ENCODE measurements around the gene YIF1A.
"Not testable (repeated sequence)": the region's sequence is repeated elsewhere in the genome, so short reads cannot be mapped to it uniquely, and the experiment has no call there.

YIF1A gene

GRCh38 chr11:66325263-66325671, 36.3 kb upstream of the YIF1A start:
- DNase-seq: no peak

- no peak for DNase-seq
Observed at GRCh38 chr11:66324664-66325063, 35.7 kb upstream of the YIF1A start.

- DNase-seq: no peak
Observed at GRCh38 chr11:66323684-66324083, 34.7 kb upstream of the YIF1A start.

- no peak for DNase-seq
Observed at GRCh38 chr11:66322732-66323427, 33.9 kb upstream of the YIF1A start.

GRCh38 chr11:66321606-66322005, 32.7 kb upstream of the YIF1A start:
- DNase-seq: no peak

- DNase-seq: not testable (repeated sequence)
Observed at GRCh38 chr11:66320748-66321147, 31.8 kb upstream of the YIF1A start.

- not testable (repeated sequence) for DNase-seq
Observed at GRCh38 chr11:66320289-66320688, 31.3 kb upstream of the YIF1A start.

- DNase-seq: no peak
Observed at GRCh38 chr11:66318600-66318970, 29.6 kb upstream of the YIF1A start.

- peak; percentile 33 for DNase-seq
Observed at GRCh38 chr11:66317723-66318599, 29.0 kb upstream of the YIF1A start.

GRCh38 chr11:66317322-66317722, 28.4 kb upstream of the YIF1A start:
- no peak for DNase-seq

GRCh38 chr11:66316849-66317251, 27.9 kb upstream of the YIF1A start, which contains the start of gene CD248:
CD248 (minus strand) TSS chr11:66317044; CDS start chr11:66317027, 17 bp downstream.
- no peak for DNase-seq

GRCh38 chr11:66315921-66316811, 27.2 kb upstream of the YIF1A start:
- DNase-seq: no peak

GRCh38 chr11:66315498-66315885, 26.5 kb upstream of the YIF1A start:
- no peak for DNase-seq

- DNase-seq: no peak
Observed at GRCh38 chr11:66314561-66315497, 25.9 kb upstream of the YIF1A start.

- no peak for DNase-seq
Observed at GRCh38 chr11:66314186-66314501, 25.2 kb upstream of the YIF1A start.

GRCh38 chr11:66313321-66314185, 24.6 kb upstream of the YIF1A start:
- DNase-seq: no peak

GRCh38 chr11:66312549-66313320, 23.8 kb upstream of the YIF1A start:
- peak; percentile 82 for DNase-seq

- DNase-seq: peak; percentile 82
Observed at GRCh38 chr11:66311965-66312548, 23.1 kb upstream of the YIF1A start.

- no peak for DNase-seq
Observed at GRCh38 chr11:66311470-66311964, 22.6 kb upstream of the YIF1A start.

Measured in KG1 (cell line).